NCI-H1092 treated with DMSO at 0.1 percent for 48 hours (cell line): ENCODE measurements around the gene MXD3.
A peak's percentile ranks its signal among the peaks of the same experiment; 100 is the strongest.
"Not testable (repeated sequence)": the region's sequence is repeated elsewhere in the genome, so short reads cannot be mapped to it uniquely, and the experiment has no call there.

Experiments
- DNase-seq: peaks from one replicate; lab custom pipeline; 2025; lab: John Stamatoyannopoulos, UW

Gene MXD3

GRCh38 chr5:177311723-177312648, at the start of gene MXD3:
TSS of gene MXD3 (minus strand) at chr5:177311898. CDS start at chr5:177311830, 68 bp downstream.
- DNase-seq: peak; percentile 93

GRCh38 chr5:177360740-177361139, 49.0 kb upstream of the MXD3 start:
- not testable (repeated sequence) for DNase-seq

- no peak for DNase-seq
Measured at GRCh38 chr5:177359860-177360259, 48.2 kb upstream of the MXD3 start.

GRCh38 chr5:177359451-177359851, 47.8 kb upstream of the MXD3 start:
- DNase-seq: no peak

GRCh38 chr5:177358370-177358819, 46.7 kb upstream of the MXD3 start:
- no peak for DNase-seq

- peak; percentile 24 for DNase-seq
Measured at GRCh38 chr5:177357459-177358351, 46.0 kb upstream of the MXD3 start, which contains the start of gene RGS14. TSS of gene RGS14 (plus strand) at chr5:177357924. CDS start at chr5:177358025, 101 bp downstream.

- no peak for DNase-seq
Measured at GRCh38 chr5:177357146-177357458, 45.4 kb upstream of the MXD3 start.

GRCh38 chr5:177356746-177357145, 45.0 kb upstream of the MXD3 start:
- DNase-seq: no peak

- no peak for DNase-seq
Measured at GRCh38 chr5:177355868-177356168, 44.1 kb upstream of the MXD3 start.

- DNase-seq: no peak
Measured at GRCh38 chr5:177355162-177355867, 43.6 kb upstream of the MXD3 start.

- no peak for DNase-seq
Measured at GRCh38 chr5:177354711-177355110, 43.0 kb upstream of the MXD3 start.

- no peak for DNase-seq
Measured at GRCh38 chr5:177354256-177354655, 42.6 kb upstream of the MXD3 start.

- DNase-seq: no peak
Measured at GRCh38 chr5:177353093-177353492, 41.4 kb upstream of the MXD3 start.

- peak; percentile 86 for DNase-seq
Measured at GRCh38 chr5:177351392-177352329, 40.0 kb upstream of the MXD3 start, which contains the start of gene LMAN2. TSS of gene LMAN2 (minus strand) at chr5:177351668. CDS start at chr5:177351647, 21 bp downstream.

- no peak for DNase-seq
Measured at GRCh38 chr5:177350776-177351391, 39.2 kb upstream of the MXD3 start.

- DNase-seq: no peak
Measured at GRCh38 chr5:177349762-177350161, 38.1 kb upstream of the MXD3 start.

- no peak for DNase-seq
Measured at GRCh38 chr5:177349362-177349647, 37.6 kb upstream of the MXD3 start.

GRCh38 chr5:177347699-177348098, 36.0 kb upstream of the MXD3 start:
- DNase-seq: no peak

GRCh38 chr5:177346820-177347219, 35.1 kb upstream of the MXD3 start:
- DNase-seq: no peak

GRCh38 chr5:177344891-177345290, 33.2 kb upstream of the MXD3 start:
- no peak for DNase-seq

- no peak for DNase-seq
Measured at GRCh38 chr5:177343777-177344176, 32.1 kb upstream of the MXD3 start.
